Kidney (tissue), 14 donors: Measurements from ENCODE around the gene LHFPL6. TPM values are rescaled to one million over a fixed set of nuclear protein-coding genes. Genes with fewer than 3 reads are reported as not detected.
A peak's percentile ranks its signal among the peaks of the same experiment; 100 is the strongest.

Experiments used
- DNase-seq, 5 donors: peaks; one replicate each; pipeline ENCODE4 v3.0.0-alpha.2; 2013 to 2020
- FAIRE-seq: peaks from 2 replicates; lab custom pipeline; 2012; peaks lifted over from hg19 to GRCh38; lab: Jason Lieb, UNC
- H3K27ac ChIP-seq, 2 donors: one replicate each; pipeline ENCODE4 v1.7.0; 2013; ENCODE audit warnings: low read depth in 2 of 2, low read length in 2 of 2, inconsistent platforms in 1 of 2
- H3K27me3 ChIP-seq: one replicate; pipeline ENCODE4 v1.7.1; 2013; ENCODE audit warnings: low read length, inconsistent platforms; ENCODE audit not compliant: control insufficient read depth, insufficient read depth
- H3K36me3 ChIP-seq, 3 donors: one replicate each; pipeline versions ENCODE4 v1.7.0 to v1.7.1; 2013; ENCODE audit warnings: low read length in 3 of 3, control low read depth in 1 of 3, inconsistent platforms in 1 of 3; ENCODE audit not compliant: insufficient read depth in 3 of 3, control insufficient read depth in 2 of 3
- H3K4me1 ChIP-seq, 3 donors: one replicate each; pipeline versions ENCODE4 v1.7.0 to v1.7.1; 2013; ENCODE audit warnings: low read length in 3 of 3, inconsistent platforms in 1 of 3, low read depth in 1 of 3; ENCODE audit not compliant: control insufficient read depth in 2 of 3, insufficient read depth in 2 of 3
- H3K4me3 ChIP-seq, 3 donors: one replicate each; pipeline versions ENCODE4 v1.7.0 to v1.8.1; 2013; ENCODE audit warnings: low read length in 3 of 3, control low read depth in 1 of 3, inconsistent platforms in 1 of 3
- H3K9ac ChIP-seq, 3 donors: one replicate each; pipeline versions ENCODE4 v1.7.0 to v1.7.1; 2013; ENCODE audit warnings: low read length in 3 of 3, control low read depth in 1 of 3, inconsistent platforms in 1 of 3
- H3K9me3 ChIP-seq, 3 donors: one replicate each; pipeline versions ENCODE4 v1.7.0 to v1.7.1; 2013; ENCODE audit warnings: low read length in 3 of 3, control low read depth in 1 of 3, inconsistent platforms in 1 of 3; ENCODE audit not compliant: control insufficient read depth in 2 of 3, insufficient read depth in 1 of 3
- CTCF ChIP-seq: IDR thresholded peaks from 3 replicates; pipeline ENCODE4 v1.5.1; 2012; ENCODE audit warnings: mild to moderate bottlenecking, moderate library complexity, borderline replicate concordance; ENCODE audit not compliant: insufficient read depth; ENCODE audit errors: extremely low read depth
- intact Hi-C: fragments of 100-400 bp; cut with DNase I; formaldehyde crosslinking; loops from one replicate; pipeline ENCODE4 v1.11.1; 2022
- polyA plus RNA-seq: library from polyadenylated mRNA; stranded (reverse); fragments of 350-450 nt; fragmentation: Illumina TruSeq; extraction: RNeasy Lipid Tissue Mini Kit (QIAGEN cat#74804); gene quantifications from one replicate; pipeline ENCODE4 v1.2.3, GENCODE V29; 2014; ENCODE audit warnings: low read depth, low replicate concordance; ENCODE audit not compliant: insufficient read depth
- total RNA-seq: library from RNA; stranded (reverse); fragmentation: NEBNext Ultra II Directional; extraction: Animal tissue kit (Norgen Biotek cat#: 25700); gene quantifications from one replicate; pipeline ENCODE4 v1.2.1, GENCODE V29; 2021
- donor health status: control.
- donor health status: control.
- donor health status: control.
- donor health status: control.
- donor health status: control.
- donor health status: DM: yes; HTN: yes; CAD: no.
- donor health status: Normal renal cell carcinoma (clear cell type).

LHFPL6 gene
- total and polyA plus RNA-seq, 2 donors from 2014 or later = 33.0 to 59.2 TPM

DNA sequence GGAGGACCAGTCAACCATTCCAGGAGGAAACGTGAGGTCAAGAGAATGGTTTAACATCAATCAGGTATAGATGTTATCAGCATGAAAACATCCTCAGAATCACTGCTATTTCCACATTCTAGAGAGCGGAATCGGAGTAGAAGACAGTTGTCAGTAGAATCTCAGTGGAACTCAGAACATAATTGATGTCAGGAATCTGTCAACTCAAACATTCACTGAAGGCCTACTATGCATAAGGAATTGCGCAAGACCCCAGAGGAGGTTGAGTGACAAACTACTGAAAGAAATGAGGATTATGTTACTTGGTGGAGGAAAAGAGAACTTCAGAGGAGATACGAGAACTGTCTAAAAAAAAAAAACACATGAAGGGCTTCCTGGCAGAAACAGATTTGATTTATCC, 97.8 kb downstream of the LHFPL6 start:
- H3K4me3 ChIP-seq = no peak overlapping the region
- no peak overlapping the region for H3K27ac ChIP-seq
- no peaks in the 10 kb centered on the region for H3K4me1 ChIP-seq
- intact Hi-C loops = no loop called here
- no peaks in the 10 kb centered on the region for H3K27me3 ChIP-seq
- no peak for TF ChIP-seq CTCF
- no peak for FAIRE-seq
- no peak overlapping the region for H3K9ac ChIP-seq
- no peaks in the 10 kb centered on the region for H3K36me3 ChIP-seq
- H3K9me3 ChIP-seq = no peaks in the 10 kb centered on the region
- DNase-seq = no peak

DNA sequence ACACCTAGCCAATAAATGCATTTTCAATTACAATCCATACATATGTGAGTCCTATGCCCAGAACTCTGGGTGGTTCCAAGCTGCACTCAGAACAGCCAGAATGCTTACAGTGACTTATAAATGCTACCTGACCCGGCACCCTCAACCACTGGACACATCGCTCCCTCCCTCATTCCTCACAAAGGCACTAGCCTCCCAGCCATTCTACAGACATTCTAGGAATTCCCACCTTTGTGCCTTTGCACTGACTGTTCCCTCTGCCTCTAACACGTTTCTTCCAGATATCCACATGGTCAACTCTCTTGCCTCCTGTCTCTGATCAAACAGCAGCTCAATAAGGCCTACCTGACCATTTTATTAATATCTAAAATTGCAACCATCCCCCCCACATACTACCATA, 99.9 kb downstream of the LHFPL6 start:
- Histone ChIP-seq H3K4me3 (no peak overlapping the region), H3K4me1 (no peaks in the 10 kb centered on the region), H3K9ac (no peak overlapping the region), H3K27ac (no peak overlapping the region), H3K9me3 (no peaks in the 10 kb centered on the region), H3K27me3 (no peaks in the 10 kb centered on the region), H3K36me3 (no peaks in the 10 kb centered on the region)
- FAIRE-seq (no peak), DNase-seq (no peak)
- TF ChIP-seq CTCF = no peak
- intact Hi-C loops = no loop called here

- TF ChIP-seq CTCF = no peak
- Histone ChIP-seq H3K4me1 (no peaks in the 10 kb centered on the region), H3K9ac (no peak overlapping the region), H3K27me3 (no peaks in the 10 kb centered on the region), H3K27ac (no peak overlapping the region), H3K36me3 (no peaks in the 10 kb centered on the region), H3K9me3 (no peaks in the 10 kb centered on the region), H3K4me3 (no peak overlapping the region)
- FAIRE-seq = no peak
- peak in 2 of 5 donors; percentile 29 to 55 for DNase-seq
- intact Hi-C loops = no loop called here
Measured at GRCh38 chr13:39501702-39502324, 101.2 kb downstream of the LHFPL6 start.

DNA sequence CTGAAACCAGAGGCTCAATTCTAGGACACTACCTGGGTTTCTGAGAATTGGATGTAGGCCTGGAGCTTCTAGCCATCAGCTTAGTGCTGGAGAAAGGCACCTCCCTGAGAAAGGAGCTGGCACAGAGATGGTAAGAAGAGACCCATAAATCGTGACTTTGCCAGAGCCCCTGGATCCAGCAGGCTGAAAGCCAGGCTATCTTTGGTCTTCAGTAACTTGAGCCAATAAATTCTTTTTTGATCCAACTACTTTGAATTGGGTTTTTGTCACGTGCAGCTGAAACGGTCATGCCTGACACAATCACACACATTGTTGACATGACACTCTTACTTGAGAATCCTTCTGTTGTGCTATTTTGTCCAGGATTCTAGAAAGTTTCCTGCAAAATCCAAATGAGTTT, 103.4 kb downstream of the LHFPL6 start:
- intact Hi-C loops = no loop called here
- FAIRE-seq (no peak), DNase-seq (no peak)
- no peaks in the 10 kb centered on the region for H3K36me3 ChIP-seq
- TF ChIP-seq CTCF = no peak
- no peaks in the 10 kb centered on the region for H3K9me3 ChIP-seq
- H3K27me3 ChIP-seq = no peaks in the 10 kb centered on the region
- H3K4me3 ChIP-seq = no peak overlapping the region
- no peak overlapping the region for H3K27ac ChIP-seq
- H3K4me1 ChIP-seq = no peaks in the 10 kb centered on the region
- no peak overlapping the region for H3K9ac ChIP-seq
